ENCODE data around the gene MTRR. TPM values are rescaled to one million over a fixed set of nuclear protein-coding genes. Genes with fewer than 3 reads are reported as not detected.

The MTRR gene
- total RNA-seq, 1 experiment from 2014 or later: 72.6 TPM

- Histone ChIP-seq H3K27me3 (ENCODE audit: insufficient read depth, low read depth) (no peaks in the 10 kb centered on the region), H3K79me2 (ENCODE audit: low read depth) (no peaks in the 10 kb centered on the region), H3K4me2 (no peak overlapping the region), H3F3A (ENCODE audit: insufficient read depth, low read depth) (no peaks in the 10 kb centered on the region), H3K4me1 (replicated peaks; ENCODE audit: insufficient read depth) (no peaks in the 10 kb centered on the region), H3K27ac (no peak overlapping the region), H3K9me3 (ENCODE audit: insufficient read depth, low read depth) (no peaks in the 10 kb centered on the region), H3K36me3 (ENCODE audit: low read depth) (peaks cover 52% of the 10 kb centered on the region), H2AFZ (no peak overlapping the region), H3K9me2 (ENCODE audit: insufficient read depth) (no peaks in the 10 kb centered on the region), H4K20me1 (ENCODE audit: insufficient read depth) (no peaks in the 10 kb centered on the region), H3K4me3 (no peak overlapping the region)
- intact Hi-C loops (cut with micrococcal nuclease; ENCODE audit: unreplicated experiment): loop anchor here (10.0 kb wide), 1 partner anchor 560 kb away; no protein-coding TSS in a partner anchor
- no TSS peak for BruUV-seq (replicated peaks)
- TF ChIP-seq CTCF (conservative IDR thresholded peaks at IDR 0.05) (no peak), EZH2 (IDR thresholded peaks at IDR 0.05; ENCODE audit: low read depth) (no peak)
- ChIA-PET POLR2A (ENCODE audit: unreplicated experiment) (no interaction called here), CTCF (no interaction called here)
- DNase-seq: no peak
Observed at GRCh38 chr5:7894860-7895259, 25.9 kb downstream of the MTRR start.

GRCh38 chr5:7897014-7897600 lies 28.2 kb downstream of the MTRR start:
- Histone ChIP-seq H3F3A (ENCODE audit: insufficient read depth, low read depth) (no peaks in the 10 kb centered on the region), H3K4me3 (no peak overlapping the region), H3K27me3 (ENCODE audit: insufficient read depth, low read depth) (no peaks in the 10 kb centered on the region), H4K20me1 (ENCODE audit: insufficient read depth) (no peaks in the 10 kb centered on the region), H3K9me2 (ENCODE audit: insufficient read depth) (no peaks in the 10 kb centered on the region), H3K4me2 (no peak overlapping the region), H3K36me3 (ENCODE audit: low read depth) (peaks cover 69% of the 10 kb centered on the region), H3K27ac (no peak overlapping the region), H2AFZ (no peak overlapping the region), H3K4me1 (replicated peaks; ENCODE audit: insufficient read depth) (no peaks in the 10 kb centered on the region), H3K79me2 (ENCODE audit: low read depth) (no peaks in the 10 kb centered on the region), H3K9me3 (ENCODE audit: insufficient read depth, low read depth) (no peaks in the 10 kb centered on the region)
- ChIA-PET POLR2A (ENCODE audit: unreplicated experiment) (no interaction called here), CTCF (interaction anchor here (0.7 kb wide), 1 partner anchor 455 kb away, joined by 3 read pairs; no protein-coding TSS in a partner anchor)
- BruUV-seq (replicated peaks): no TSS peak
- intact Hi-C loops (cut with micrococcal nuclease; ENCODE audit: unreplicated experiment): loop anchor here (10.0 kb wide), 1 partner anchor 558 kb away; no protein-coding TSS in a partner anchor
- TF ChIP-seq EZH2 (IDR thresholded peaks at IDR 0.05; ENCODE audit: low read depth) (no peak), CTCF (conservative IDR thresholded peaks at IDR 0.05) (peak; percentile 60)
- peak in 1 of 2 experiments; percentile 32 for DNase-seq

- intact Hi-C loops (cut with micrococcal nuclease; ENCODE audit: unreplicated experiment): no loop called here
- CTCF ChIA-PET: no interaction called here
Observed at GRCh38 chr5:7902201-7902600, 33.3 kb downstream of the MTRR start.

More at GRCh38 chr5:7902201-7902600, 33.3 kb downstream of the MTRR start:
- Histone ChIP-seq H3K4me3 (no peak overlapping the region), H3K36me3 (ENCODE audit: low read depth) (peaks cover 41% of the 10 kb centered on the region), H3F3A (ENCODE audit: insufficient read depth, low read depth) (no peaks in the 10 kb centered on the region; the same call in 1 of the 2 replicates), H2AFZ (no peak overlapping the region), H3K27ac (no peak overlapping the region), H3K79me2 (ENCODE audit: low read depth) (no peaks in the 10 kb centered on the region), H4K20me1 (ENCODE audit: insufficient read depth) (no peaks in the 10 kb centered on the region), H3K27me3 (ENCODE audit: insufficient read depth, low read depth) (no peaks in the 10 kb centered on the region), H3K4me2 (no peak overlapping the region), H3K9me3 (ENCODE audit: insufficient read depth, low read depth) (no peaks in the 10 kb centered on the region), H3K4me1 (replicated peaks; ENCODE audit: insufficient read depth) (0 out of 2 replicates have a peak, but pooled peaks cover 5% of the 10 kb centered on the region), H3K9me2 (ENCODE audit: insufficient read depth) (no peaks in the 10 kb centered on the region)
- no peak for DNase-seq
- no TSS peak for BruUV-seq (replicated peaks)
- POLR2A ChIA-PET (ENCODE audit: unreplicated experiment): no interaction called here
- TF ChIP-seq EZH2 (IDR thresholded peaks at IDR 0.05; ENCODE audit: low read depth) (no peak), CTCF (conservative IDR thresholded peaks at IDR 0.05) (no peak)

Measured in PC-9 (cell line).